ENCODE results near the gene CRYAA. TPM values are rescaled to one million over a fixed set of nuclear protein-coding genes. Genes with fewer than 3 reads are reported as not detected.
"Not testable (repeated sequence)": the region's sequence is repeated elsewhere in the genome, so short reads cannot be mapped to it uniquely, and the experiment has no call there.

The CRYAA gene
- total and polyA plus RNA-seq, 5 donors from 2014 or later, result not detected

- H3K27me3 Mint-ChIP-seq; ATAC-seq (ENCODE audit: low read depth in 2 of 2); H3K4me3 Mint-ChIP-seq; H3K27me3 ChIP-seq (ENCODE audit: control insufficient read depth, insufficient read depth, low read length); H3K4me1 Mint-ChIP-seq; H3K9me3 Mint-ChIP-seq; H3K4me3 ChIP-seq (ENCODE audit: low read depth, low read length); H3K9me3 ChIP-seq (ENCODE audit: control insufficient read depth in 2 of 2, low read length in 2 of 2); H3K4me1 ChIP-seq (ENCODE audit: control insufficient read depth, insufficient read depth, low read length, poor library complexity, severe bottlenecking); H3K27ac ChIP-seq (ENCODE audit: insufficient read depth, low read length, poor library complexity, severe bottlenecking); H3K36me3 ChIP-seq (ENCODE audit: control insufficient read depth, insufficient read depth, low read length); H3K36me3 Mint-ChIP-seq; DNase-seq; H3K27ac Mint-ChIP-seq: not testable (repeated sequence)
These were observed 1.1 kb downstream of the CRYAA start for GRCh38 chr21:43169891-43170290.

GRCh38 chr21:43172812-43173211 is 4.0 kb downstream of the CRYAA start:
- H3K36me3 ChIP-seq (ENCODE audit: control insufficient read depth, insufficient read depth, low read length); H3K4me1 ChIP-seq (ENCODE audit: control insufficient read depth, insufficient read depth, low read length, poor library complexity, severe bottlenecking); H3K4me3 ChIP-seq (ENCODE audit: low read depth, low read length); DNase-seq; H3K27me3 ChIP-seq (ENCODE audit: control insufficient read depth, insufficient read depth, low read length); ATAC-seq (ENCODE audit: low read depth in 2 of 2); H3K36me3 Mint-ChIP-seq; H3K27me3 Mint-ChIP-seq; H3K4me1 Mint-ChIP-seq; H3K4me3 Mint-ChIP-seq; H3K27ac Mint-ChIP-seq; H3K9me3 ChIP-seq (ENCODE audit: control insufficient read depth in 2 of 2, low read length in 2 of 2); H3K27ac ChIP-seq (ENCODE audit: insufficient read depth, low read length, poor library complexity, severe bottlenecking); H3K9me3 Mint-ChIP-seq: not testable (repeated sequence)

DNA sequence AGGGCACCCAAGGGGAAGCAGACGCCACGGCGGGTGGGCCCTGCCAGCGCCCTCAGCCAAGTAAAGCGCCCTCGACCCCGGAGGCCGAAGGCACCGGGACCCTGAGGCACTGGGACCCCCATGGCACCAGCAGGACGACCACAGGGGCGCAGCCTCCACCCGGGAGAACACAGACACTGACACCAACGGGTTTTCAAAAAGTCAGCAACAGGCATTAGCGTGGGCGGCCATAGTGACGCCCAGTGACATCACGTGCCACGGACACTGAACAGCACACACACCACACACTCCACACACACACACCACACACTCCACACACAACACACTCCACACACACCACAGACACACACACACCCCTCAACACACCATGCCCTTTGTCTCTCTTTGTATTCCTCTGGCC is 4.6 kb downstream of the CRYAA start:
- not testable (repeated sequence) for H3K27ac Mint-ChIP-seq; H3K27me3 Mint-ChIP-seq; H3K4me3 ChIP-seq (ENCODE audit: low read depth, low read length); H3K4me1 ChIP-seq (ENCODE audit: control insufficient read depth, insufficient read depth, low read length, poor library complexity, severe bottlenecking); H3K27ac ChIP-seq (ENCODE audit: insufficient read depth, low read length, poor library complexity, severe bottlenecking); H3K9me3 ChIP-seq (ENCODE audit: control insufficient read depth in 2 of 2, low read length in 2 of 2); ATAC-seq (ENCODE audit: low read depth in 2 of 2); H3K36me3 ChIP-seq (ENCODE audit: control insufficient read depth, insufficient read depth, low read length); H3K9me3 Mint-ChIP-seq; H3K36me3 Mint-ChIP-seq; DNase-seq; H3K4me3 Mint-ChIP-seq; H3K27me3 ChIP-seq (ENCODE audit: control insufficient read depth, insufficient read depth, low read length); H3K4me1 Mint-ChIP-seq

DNA sequence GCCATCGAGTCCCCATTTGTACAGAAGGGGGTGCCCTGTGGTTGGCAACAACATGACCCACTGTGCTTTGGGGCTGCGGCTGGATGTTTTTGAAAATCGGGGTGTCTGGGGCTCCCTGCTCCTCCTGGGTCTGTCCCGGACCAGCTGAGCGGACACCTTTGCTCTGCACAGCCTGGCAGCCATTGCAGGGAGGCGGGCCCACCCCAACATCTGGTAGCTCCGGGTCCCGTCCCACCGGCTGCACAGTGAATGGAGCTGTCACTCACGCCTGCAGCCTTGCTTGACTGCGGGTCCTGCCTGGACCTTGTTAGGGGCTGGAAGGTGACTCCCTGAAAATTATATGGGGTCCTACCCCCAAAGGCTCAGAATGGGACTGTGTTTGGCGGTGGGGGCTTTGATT is 5.1 kb downstream of the CRYAA start:
- not testable (repeated sequence) for H3K4me1 Mint-ChIP-seq

GRCh38 chr21:43174998-43175397 is 6.2 kb downstream of the CRYAA start:
- not testable (repeated sequence) for H3K36me3 Mint-ChIP-seq; H3K9me3 ChIP-seq (ENCODE audit: control insufficient read depth in 2 of 2, low read length in 2 of 2); H3K27ac ChIP-seq (ENCODE audit: insufficient read depth, low read length, poor library complexity, severe bottlenecking); H3K27me3 ChIP-seq (ENCODE audit: control insufficient read depth, insufficient read depth, low read length); H3K9me3 Mint-ChIP-seq; DNase-seq; H3K36me3 ChIP-seq (ENCODE audit: control insufficient read depth, insufficient read depth, low read length); H3K27me3 Mint-ChIP-seq; H3K4me1 ChIP-seq (ENCODE audit: control insufficient read depth, insufficient read depth, low read length, poor library complexity, severe bottlenecking); H3K27ac Mint-ChIP-seq; H3K4me3 Mint-ChIP-seq; ATAC-seq (ENCODE audit: low read depth in 2 of 2); H3K4me3 ChIP-seq (ENCODE audit: low read depth, low read length); H3K4me1 Mint-ChIP-seq

More for the DNA sequence above, 5.1 kb downstream of the CRYAA start:
- H3K27me3 Mint-ChIP-seq; H3K27ac ChIP-seq (ENCODE audit: insufficient read depth, low read length, poor library complexity, severe bottlenecking); DNase-seq; H3K27ac Mint-ChIP-seq; H3K36me3 Mint-ChIP-seq; H3K9me3 Mint-ChIP-seq; H3K4me3 ChIP-seq (ENCODE audit: low read depth, low read length); H3K4me3 Mint-ChIP-seq; H3K9me3 ChIP-seq (ENCODE audit: control insufficient read depth in 2 of 2, low read length in 2 of 2); H3K27me3 ChIP-seq (ENCODE audit: control insufficient read depth, insufficient read depth, low read length); H3K36me3 ChIP-seq (ENCODE audit: control insufficient read depth, insufficient read depth, low read length); ATAC-seq (ENCODE audit: low read depth in 2 of 2); H3K4me1 ChIP-seq (ENCODE audit: control insufficient read depth, insufficient read depth, low read length, poor library complexity, severe bottlenecking): not testable (repeated sequence)

GRCh38 chr21:43176621-43177020 is 7.8 kb downstream of the CRYAA start:
- H3K4me3 Mint-ChIP-seq; H3K9me3 ChIP-seq (ENCODE audit: control insufficient read depth in 2 of 2, low read length in 2 of 2); H3K27ac Mint-ChIP-seq; DNase-seq; H3K4me3 ChIP-seq (ENCODE audit: low read depth, low read length); H3K36me3 Mint-ChIP-seq; H3K36me3 ChIP-seq (ENCODE audit: control insufficient read depth, insufficient read depth, low read length); H3K27me3 ChIP-seq (ENCODE audit: control insufficient read depth, insufficient read depth, low read length); H3K4me1 Mint-ChIP-seq; H3K27me3 Mint-ChIP-seq; H3K9me3 Mint-ChIP-seq; H3K4me1 ChIP-seq (ENCODE audit: control insufficient read depth, insufficient read depth, low read length, poor library complexity, severe bottlenecking); H3K27ac ChIP-seq (ENCODE audit: insufficient read depth, low read length, poor library complexity, severe bottlenecking): not testable (repeated sequence)
- ATAC-seq (ENCODE audit: low read depth in 2 of 2), result peak; percentile 58 to 64

- H3K36me3 ChIP-seq (ENCODE audit: control insufficient read depth, insufficient read depth, low read length); H3K4me3 Mint-ChIP-seq; H3K27ac ChIP-seq (ENCODE audit: insufficient read depth, low read length, poor library complexity, severe bottlenecking); DNase-seq; H3K27me3 Mint-ChIP-seq; H3K36me3 Mint-ChIP-seq; H3K4me1 ChIP-seq (ENCODE audit: control insufficient read depth, insufficient read depth, low read length, poor library complexity, severe bottlenecking); H3K9me3 ChIP-seq (ENCODE audit: control insufficient read depth in 2 of 2, low read length in 2 of 2); H3K9me3 Mint-ChIP-seq; H3K27ac Mint-ChIP-seq; H3K27me3 ChIP-seq (ENCODE audit: control insufficient read depth, insufficient read depth, low read length); H3K4me1 Mint-ChIP-seq; H3K4me3 ChIP-seq (ENCODE audit: low read depth, low read length): not testable (repeated sequence)
- ATAC-seq (ENCODE audit: low read depth in 2 of 2), result peak; percentile 85 to 86
These were observed 8.5 kb downstream of the CRYAA start for GRCh38 chr21:43177043-43177906.

DNA sequence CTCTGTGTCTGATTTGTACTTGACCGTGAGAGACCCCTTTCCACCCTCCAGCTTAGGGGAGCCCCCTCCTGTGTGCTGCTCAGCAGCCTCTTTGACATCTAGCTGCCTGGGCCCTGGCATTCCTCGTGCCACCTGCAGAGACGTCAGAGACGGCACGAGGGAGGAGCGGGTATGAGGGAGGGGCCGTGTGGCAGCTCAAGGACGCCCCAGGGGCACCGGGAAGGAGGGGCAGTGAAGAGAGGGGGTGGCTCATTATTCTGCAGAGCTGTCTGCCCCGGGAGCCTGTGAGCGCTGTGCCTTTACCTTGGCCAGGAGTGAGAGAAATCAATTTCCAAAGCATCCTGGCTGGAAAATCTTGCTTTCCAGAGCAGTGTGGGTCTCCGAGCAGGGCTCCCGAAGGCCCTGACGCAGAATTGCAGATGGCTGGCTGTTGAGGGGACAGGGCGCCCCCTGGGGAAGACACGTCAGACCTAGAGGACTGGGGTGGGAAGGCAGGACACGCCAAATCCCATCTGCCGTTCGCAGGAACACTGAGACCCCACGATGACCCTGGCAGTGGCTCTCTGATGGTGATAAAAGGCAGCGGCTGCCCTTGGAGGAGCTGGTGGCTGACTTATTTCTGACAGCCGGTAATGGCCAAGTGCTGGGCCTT is 9.5 kb downstream of the CRYAA start:
- H3K27me3 ChIP-seq (ENCODE audit: control insufficient read depth, insufficient read depth, low read length); H3K4me3 Mint-ChIP-seq; H3K27ac Mint-ChIP-seq; H3K9me3 ChIP-seq (ENCODE audit: control insufficient read depth in 2 of 2, low read length in 2 of 2); H3K4me1 Mint-ChIP-seq; DNase-seq; H3K36me3 Mint-ChIP-seq; H3K27ac ChIP-seq (ENCODE audit: insufficient read depth, low read length, poor library complexity, severe bottlenecking); H3K27me3 Mint-ChIP-seq; ATAC-seq (ENCODE audit: low read depth in 2 of 2); H3K4me3 ChIP-seq (ENCODE audit: low read depth, low read length); H3K4me1 ChIP-seq (ENCODE audit: control insufficient read depth, insufficient read depth, low read length, poor library complexity, severe bottlenecking); H3K9me3 Mint-ChIP-seq; H3K36me3 ChIP-seq (ENCODE audit: control insufficient read depth, insufficient read depth, low read length): not testable (repeated sequence)
